Stimulated activated CD4-positive, alpha-beta T cell treated with anti-CD3 and anti-CD28 coated beads, Interleukin-15, amount 100 ng/mL, for 1 hour (primary cell): ENCODE measurements around the gene QRICH2.

ENCODE experiments used
- DNase-seq, 2 donors: peaks; one replicate each; pipeline ENCODE4 v3.0.0-alpha.2; 2020; ENCODE audit warnings: low read depth in 1 of 2, low spot score in 1 of 2

The QRICH2 gene

GRCh38 chr17:76279742-76280287, 28.3 kb downstream of the QRICH2 start:
- no peak for DNase-seq

GRCh38 chr17:76278952-76279741, 28.9 kb downstream of the QRICH2 start:
- DNase-seq = peak; percentile 69 to 84

GRCh38 chr17:76278268-76278908, 29.7 kb downstream of the QRICH2 start:
- DNase-seq = no peak

GRCh38 chr17:76277300-76278267, 30.5 kb downstream of the QRICH2 start:
- no peak for DNase-seq

- DNase-seq = no peak
These were observed 31.4 kb downstream of the QRICH2 start for GRCh38 chr17:76276461-76277299.

- DNase-seq = no peak
These were observed 32.0 kb downstream of the QRICH2 start for GRCh38 chr17:76276069-76276431.

GRCh38 chr17:76275382-76276068, 32.6 kb downstream of the QRICH2 start:
- no peak for DNase-seq

- no peak for DNase-seq
These were observed 33.7 kb downstream of the QRICH2 start for GRCh38 chr17:76274112-76274956.

GRCh38 chr17:76273445-76274111, 34.5 kb downstream of the QRICH2 start:
- no peak for DNase-seq

- DNase-seq = no peak
These were observed 35.3 kb downstream of the QRICH2 start for GRCh38 chr17:76272541-76273444.

GRCh38 chr17:76271669-76272540, 36.2 kb downstream of the QRICH2 start:
- peak; percentile 41 to 76 for DNase-seq

- DNase-seq = no peak
These were observed 37.1 kb downstream of the QRICH2 start for GRCh38 chr17:76270770-76271668.

- no peak for DNase-seq
These were observed 37.9 kb downstream of the QRICH2 start for GRCh38 chr17:76270127-76270592.

GRCh38 chr17:76268991-76269981, 38.8 kb downstream of the QRICH2 start:
- no peak for DNase-seq
